GM19455 (cell line): ENCODE data around the gene ZNF146.
"Not testable (repeated sequence)": the region's sequence is repeated elsewhere in the genome, so short reads cannot be mapped to it uniquely, and the experiment has no call there.

Experiments
- ATAC-seq: cut with Tn5 transposase; IDR thresholded peaks from one replicate; pipeline ENCODE4 v1.9.1; 2021; ENCODE audit not compliant: unreplicated experiment

Gene ZNF146

GRCh38 chr19:36214386-36215275, at the start of gene ZNF146, which contains the start of gene ZNF565:
TSS of gene ZNF146 (plus strand) at chr19:36215106. CDS start at chr19:36236441, 21,335 bp downstream.
TSS of gene ZNF565 (minus strand) at chr19:36214665. CDS start at chr19:36201985, 12,680 bp downstream.
- ATAC-seq, result peak; percentile 81

DNA sequence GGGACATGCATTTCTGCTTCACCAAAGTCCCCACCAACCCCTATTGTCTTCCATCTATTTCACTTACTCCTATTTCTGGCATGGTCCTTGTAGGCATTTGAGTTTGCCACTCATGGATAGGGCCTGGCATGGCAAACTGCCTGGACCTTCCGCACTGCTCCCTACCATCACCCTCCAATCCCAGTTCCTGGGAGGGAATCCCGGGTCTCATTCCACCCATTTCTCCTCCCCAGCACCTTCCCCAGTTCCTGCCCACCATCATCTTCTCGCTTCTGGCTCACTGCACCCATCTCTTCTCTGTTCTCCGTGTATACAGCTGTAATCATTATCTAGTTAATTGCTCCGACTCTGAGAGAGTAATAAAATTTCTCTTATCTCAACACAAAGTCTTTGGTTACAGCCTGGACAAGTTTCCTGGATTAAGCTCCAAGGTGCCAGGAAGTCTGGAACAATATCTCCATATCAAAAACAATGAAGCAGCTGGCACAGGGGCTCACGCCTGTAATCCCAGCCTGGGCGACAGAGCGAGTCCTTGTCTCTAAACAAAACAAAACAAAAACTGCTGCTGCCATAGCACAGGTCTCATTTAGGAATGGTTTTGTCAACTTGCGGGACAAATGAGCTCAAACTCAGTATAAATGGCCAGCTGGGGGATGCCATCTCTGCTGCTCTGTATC, 45.7 kb upstream of the ZNF146 start:
- no peak for ATAC-seq

GRCh38 chr19:36172852-36173251, 42.1 kb upstream of the ZNF146 start:
- ATAC-seq, result no peak

GRCh38 chr19:36173846-36174245, 41.1 kb upstream of the ZNF146 start:
- not testable (repeated sequence) for ATAC-seq

DNA sequence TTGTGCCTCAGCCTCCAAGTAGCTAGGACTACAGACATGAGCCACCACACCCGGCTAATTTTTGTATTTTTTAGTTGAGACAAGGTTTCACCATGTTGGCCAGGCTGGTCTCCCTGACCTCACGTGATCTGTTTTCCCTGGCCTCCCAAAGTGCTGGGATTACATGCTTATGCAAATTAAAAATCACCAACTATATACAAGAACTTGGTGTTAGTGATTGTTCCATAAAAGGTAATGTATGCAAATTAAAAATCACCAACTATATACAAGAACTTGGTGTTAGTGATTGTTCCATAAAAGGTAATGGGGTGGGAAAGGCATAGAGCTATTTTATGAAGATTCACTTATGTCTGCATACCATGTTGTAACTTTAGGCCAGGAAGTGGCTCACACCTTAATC, 35.8 kb upstream of the ZNF146 start:
- not testable (repeated sequence) for ATAC-seq

DNA sequence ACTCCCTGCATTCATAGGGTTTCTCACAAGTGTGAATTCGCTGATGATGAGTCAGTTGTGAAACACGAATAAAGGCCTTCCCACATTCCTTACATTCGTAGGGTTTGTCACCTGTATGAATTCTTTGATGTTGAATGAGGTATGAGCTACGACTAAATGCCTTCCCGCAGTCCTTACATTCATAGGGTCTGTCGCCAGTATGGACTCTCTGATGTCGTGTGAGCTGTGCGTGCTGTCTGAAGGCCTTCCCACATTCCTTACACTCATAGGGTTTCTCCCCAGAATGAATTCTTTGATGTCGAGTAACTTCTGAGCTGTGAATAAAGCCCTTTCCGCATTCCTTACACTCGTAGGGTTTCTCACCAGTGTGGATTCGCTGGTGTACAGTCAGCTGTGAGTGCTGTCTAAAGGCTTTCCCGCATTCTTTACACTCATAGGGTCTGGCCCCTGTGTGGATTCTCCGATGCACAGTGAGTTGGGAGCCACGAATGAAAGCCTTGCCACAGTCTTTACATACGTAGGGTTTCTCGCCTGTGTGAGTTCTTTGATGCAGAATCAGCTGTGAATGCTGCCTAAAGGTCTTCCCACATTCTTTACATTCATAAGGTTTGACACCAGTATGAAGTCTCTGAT, 32.2 kb upstream of the ZNF146 start:
- no peak for ATAC-seq

DNA sequence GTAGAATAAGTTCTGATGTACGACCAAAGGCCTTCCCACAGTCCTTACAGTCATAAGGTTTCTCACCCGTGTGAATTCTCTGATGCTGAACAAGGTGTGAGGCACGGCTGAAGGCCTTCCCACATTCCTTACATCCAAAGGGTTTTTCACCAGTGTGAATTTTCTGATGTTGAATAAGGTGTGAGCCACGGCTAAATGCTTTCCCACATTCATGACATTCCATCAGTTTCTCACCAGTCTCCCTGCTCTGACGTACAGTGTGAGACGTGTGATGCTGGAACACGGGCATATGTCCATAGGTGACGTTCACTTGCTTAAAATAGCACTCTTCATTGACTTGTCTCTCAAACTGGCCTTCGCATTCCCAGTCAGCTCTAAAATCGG, 31.7 kb upstream of the ZNF146 start:
- no peak for ATAC-seq

DNA sequence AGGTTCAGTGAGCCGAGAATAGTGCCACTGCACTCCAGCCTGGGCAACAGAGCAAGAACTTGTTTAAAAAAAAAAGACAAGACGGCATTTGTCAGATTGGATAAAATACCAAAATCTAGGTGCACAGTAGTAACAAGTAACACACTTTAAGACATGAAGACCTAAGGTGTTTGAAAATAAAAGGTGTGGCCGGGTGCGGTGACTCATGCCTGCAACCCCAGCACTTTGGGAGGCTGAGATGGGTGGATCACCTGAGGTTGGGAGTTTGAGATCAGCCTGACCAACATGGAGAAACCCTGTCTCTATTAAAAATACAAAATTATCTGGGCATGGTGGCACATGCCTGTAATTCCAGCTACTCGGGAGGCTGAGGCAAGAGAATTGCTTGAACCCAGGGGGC, 28.2 kb upstream of the ZNF146 start:
- ATAC-seq, result not testable (repeated sequence)

GRCh38 chr19:36196249-36196648, 18.7 kb upstream of the ZNF146 start:
- ATAC-seq, result no peak

DNA sequence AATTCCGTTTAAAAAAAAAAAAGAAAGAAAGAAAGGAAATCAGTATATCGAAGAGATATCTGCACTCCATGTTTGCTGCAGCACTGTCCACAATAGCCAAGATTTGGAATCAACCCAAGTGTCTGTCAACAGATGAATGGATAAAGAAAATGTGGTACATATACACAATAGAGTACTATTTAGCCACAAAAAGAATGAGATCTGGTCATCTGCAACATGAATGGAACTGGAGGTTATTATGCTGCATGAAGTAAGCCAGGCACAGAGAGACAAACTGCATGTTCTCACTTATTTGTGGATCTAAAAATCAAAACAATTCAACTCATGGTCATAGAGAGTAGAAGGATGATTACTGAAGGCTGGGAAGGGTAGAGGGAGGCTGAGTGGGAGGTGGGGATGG, 16.8 kb upstream of the ZNF146 start:
- no peak for ATAC-seq

DNA sequence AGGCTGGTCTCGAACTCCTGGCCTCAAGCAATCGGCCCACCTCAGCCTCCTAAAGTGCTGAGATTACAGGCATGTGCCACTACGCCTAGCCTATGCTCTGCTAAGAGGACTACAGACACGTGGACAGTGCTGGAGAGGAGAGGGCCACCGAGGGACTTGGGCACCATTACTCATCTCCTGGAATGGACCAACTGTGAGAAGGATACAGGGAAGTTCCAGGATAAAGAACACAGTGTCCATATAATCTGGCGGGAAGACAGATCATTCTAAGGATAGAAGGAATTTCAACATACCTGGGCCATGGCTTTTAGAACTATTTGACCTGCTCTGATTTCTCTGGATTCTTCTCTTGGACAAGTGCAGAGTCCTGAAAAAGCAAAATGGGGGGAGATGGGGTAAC, 13.2 kb upstream of the ZNF146 start:
- ATAC-seq, result no peak

DNA sequence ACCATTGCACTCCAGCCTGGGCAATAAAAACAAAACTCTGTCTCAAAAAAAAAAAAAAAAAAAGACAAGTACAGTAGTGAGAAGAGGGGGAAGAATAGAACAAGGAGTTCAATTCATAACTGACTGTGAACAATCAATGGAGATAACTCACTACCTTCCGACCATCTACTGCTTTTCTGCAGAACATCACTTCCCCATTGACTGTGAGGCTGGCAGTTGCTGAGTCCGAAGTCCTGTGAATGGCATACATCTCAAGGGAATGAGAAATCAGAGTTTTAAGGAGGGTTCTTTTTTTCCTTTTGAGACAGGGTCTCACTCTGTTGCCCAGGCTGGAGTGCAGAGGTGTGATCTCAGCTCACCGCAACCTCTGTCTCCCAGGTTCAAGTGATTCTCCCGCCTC, 11.6 kb upstream of the ZNF146 start:
- ATAC-seq, result no peak

- ATAC-seq, result no peak
Measured at GRCh38 chr19:36207605-36208252, 7.2 kb upstream of the ZNF146 start.

DNA sequence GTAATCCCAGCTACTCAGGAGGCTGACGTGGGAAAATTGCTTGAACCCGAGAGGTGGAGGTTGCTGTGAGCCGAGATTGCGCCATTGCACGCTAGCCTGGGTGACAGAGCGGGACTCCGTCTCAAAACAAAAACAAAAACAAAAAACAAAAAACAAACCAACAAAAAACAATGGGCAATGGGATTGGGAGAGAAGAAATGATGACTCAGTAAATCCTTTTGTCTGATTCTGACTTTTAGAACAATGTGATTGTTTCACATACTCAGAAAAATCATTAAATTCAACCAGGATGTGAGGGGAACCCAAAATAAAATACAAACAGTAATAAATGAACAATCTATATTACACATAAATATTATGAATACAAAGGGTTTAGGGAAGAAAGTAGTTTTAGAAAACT, 5.5 kb upstream of the ZNF146 start:
- no peak for ATAC-seq

GRCh38 chr19:36210497-36210896, 4.4 kb upstream of the ZNF146 start:
- no peak for ATAC-seq

GRCh38 chr19:36212895-36213294, 2.0 kb upstream of the ZNF146 start:
- no peak for ATAC-seq

- no peak for ATAC-seq
Measured at GRCh38 chr19:36215276-36216123, 594 bp downstream of the ZNF146 start.

GRCh38 chr19:36221474-36221873, 6.6 kb downstream of the ZNF146 start:
- no peak for ATAC-seq

- ATAC-seq, result no peak
Measured at GRCh38 chr19:36222503-36222902, 7.6 kb downstream of the ZNF146 start.

- ATAC-seq, result no peak
Measured at GRCh38 chr19:36225219-36225892, 10.4 kb downstream of the ZNF146 start.
